T-helper 2 cell (primary cell): ENCODE measurements around the gene KDELR1.

Experiments
- DNase-seq, 5 experiments: peaks; one replicate each; pipeline versions ENCODE4 v3.0.0 to v3.0.0-alpha.2; 2012 to 2022

The KDELR1 gene

DNA sequence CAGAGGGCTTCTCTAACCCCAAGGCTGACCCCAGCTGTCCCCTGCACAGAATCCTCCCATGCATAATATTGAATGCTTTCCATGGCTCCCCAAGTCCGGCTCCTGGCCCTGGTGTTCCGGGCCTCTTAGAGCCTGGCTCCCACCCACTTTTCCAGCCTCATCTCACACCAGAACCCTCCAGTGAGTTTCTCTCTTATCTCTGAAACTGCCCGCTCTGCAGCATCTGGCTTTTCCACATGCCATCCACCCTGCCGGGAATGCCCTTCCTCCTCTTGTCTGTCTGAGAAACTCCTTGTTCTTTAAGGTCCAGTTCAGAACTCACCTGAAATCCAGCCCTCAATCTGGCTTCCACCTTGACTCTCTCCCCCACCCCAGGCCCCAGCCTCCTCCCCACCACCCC is 20.4 kb downstream of the KDELR1 start:
- no peak for DNase-seq

DNA sequence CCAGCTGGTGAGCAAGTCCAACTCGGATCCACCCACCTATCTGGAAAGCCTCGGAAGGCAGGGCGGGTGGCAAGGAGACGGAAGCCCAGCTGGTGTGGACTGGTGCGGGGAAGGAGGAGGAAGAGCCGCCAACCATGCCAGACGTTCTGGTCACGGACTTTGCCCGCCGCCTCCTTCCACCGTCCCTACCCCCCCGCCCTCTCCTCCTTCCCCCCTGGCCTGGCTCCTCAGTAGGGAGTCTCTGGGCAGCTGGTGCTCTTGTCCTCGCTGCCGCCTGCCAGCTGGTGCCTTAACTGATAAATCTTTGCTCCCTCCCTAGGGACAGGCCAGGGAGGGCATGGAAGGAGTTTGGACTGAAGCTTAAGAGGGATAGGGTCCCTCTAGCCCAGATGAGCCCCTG is 22.4 kb downstream of the KDELR1 start:
- DNase-seq: no peak

DNA sequence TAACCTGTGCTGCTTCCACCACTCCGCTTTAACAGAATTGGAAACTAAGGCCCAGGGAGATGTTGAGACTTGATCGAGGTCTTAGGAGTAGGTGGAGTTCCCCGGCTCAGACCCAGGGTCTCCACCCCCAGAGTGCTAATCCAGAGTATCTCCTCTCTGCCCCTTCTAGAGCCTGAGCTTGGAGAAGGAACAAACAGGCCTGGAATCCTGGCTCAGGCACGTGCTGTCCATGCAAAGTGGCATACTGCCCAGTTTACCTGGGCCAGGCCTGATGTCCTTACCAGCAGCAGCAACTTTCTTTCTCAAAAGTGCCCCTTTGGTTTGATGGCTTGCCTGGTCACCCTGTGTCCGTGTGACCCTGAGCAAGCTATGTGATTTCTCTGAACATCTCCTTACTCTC is 23.5 kb downstream of the KDELR1 start:
- DNase-seq: no peak

DNA sequence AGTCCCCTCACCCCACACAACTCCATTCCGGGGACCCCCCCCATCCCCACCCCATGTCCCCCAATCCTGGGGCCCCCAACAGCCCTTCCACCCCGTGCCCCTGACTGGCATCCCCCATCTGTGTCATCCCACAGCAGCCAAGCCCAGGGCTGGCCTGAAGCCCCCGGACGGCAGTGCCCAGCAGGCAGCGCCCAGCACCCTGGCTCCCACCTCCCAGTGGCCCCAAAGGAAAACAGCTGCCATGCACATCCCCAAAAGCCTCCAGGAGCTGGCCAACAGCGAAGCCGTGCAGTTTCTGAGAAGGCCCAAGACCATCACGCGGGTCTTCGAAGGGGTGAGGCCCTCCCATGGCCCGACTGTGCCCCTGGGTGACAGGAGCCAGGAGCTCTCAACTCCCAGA is 25.7 kb downstream of the KDELR1 start:
- no peak for DNase-seq

- DNase-seq: no peak
Observed at GRCh38 chr19:48364598-48365348, 26.6 kb downstream of the KDELR1 start.

DNA sequence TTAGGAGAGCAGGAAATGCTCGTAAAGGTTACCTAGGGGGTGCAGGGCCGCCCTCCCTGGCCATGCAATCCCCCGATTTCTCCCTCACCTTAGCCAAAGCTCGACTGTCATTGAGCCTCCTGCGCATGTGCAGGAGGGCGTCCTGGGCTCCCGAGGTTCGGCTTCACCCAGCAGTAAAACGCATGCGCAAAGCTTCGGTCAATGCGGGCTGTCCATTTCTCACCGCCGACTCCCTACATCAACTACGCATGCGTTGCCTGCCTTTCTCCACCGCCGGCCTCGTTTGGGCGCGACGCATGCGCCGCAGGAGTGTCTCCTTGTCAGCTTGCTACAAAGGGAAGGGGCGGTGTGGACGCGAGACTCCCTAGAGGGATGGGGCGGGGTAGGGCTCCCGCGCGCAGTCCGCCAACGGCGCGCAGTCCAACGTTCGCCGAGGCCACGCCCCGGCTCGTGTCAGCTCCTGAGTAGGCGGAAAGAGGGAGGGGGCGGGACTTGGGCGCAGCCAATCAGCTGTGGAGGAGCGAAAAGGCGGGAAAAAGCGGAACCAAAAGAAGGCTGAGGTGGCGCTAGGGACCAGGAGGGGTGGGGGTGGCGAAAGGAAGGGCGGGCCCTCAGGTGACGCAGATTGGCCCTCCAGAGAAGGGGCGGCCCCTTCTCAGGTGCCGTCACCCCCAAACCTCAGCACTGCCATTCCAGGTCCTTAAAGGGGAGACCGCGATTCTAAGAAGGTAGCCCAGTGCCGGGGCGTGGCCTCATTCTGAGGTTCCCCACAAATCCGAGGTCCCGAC is 27.3 kb downstream of the KDELR1 start, which contains the start of the genes SYNGR4 and TMEM143:
SYNGR4 (plus strand) TSS at position 558 of the 788 bp plus-strand sequence. CDS start 1,476 bp downstream, outside the sequence.
TMEM143 (minus strand) TSS at position 131 of the 788 bp plus-strand sequence; CDS start at position 111, 20 bp downstream.
- peak; percentile 93 to 100 (median 99) for DNase-seq

GRCh38 chr19:48363500-48363809 is 27.9 kb downstream of the KDELR1 start:
- DNase-seq: peak in 2 of 5 experiments; percentile 9 to 17

DNA sequence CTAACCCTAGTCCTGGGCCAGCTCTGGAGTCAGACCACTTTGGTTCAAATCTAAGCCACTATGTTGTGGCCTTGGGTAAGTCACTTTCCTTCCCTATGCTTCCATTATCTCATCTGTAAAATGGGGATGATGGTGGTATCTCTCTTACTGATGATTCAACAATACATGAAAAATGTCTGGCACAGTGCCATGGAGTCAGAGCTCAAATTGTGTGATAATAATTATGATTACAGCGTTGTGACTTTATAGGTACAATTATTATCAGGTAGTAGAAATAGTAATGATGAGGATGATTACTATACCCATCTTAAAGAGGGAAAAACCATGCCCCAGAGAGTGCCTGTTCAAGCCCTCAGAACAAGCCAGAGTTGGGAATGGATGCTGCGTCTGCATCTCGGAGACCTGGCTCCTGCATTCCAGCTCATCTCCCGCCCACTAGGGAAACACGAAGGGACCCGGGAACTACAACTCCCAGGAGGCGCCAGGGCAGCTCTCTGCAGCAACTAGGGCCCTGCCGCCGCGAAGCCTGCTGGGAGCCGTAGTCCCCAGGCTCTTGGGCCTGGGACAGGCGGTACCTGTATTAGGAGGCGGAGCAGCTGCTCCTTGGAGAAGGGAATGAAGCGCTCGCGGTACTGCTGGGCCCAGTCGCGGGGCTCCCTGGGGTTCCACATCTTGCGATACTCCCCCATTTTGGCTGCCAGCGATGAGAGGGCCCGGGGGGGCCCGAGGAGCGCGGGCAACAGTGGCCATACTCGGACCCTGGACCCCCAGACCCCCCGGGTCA is 28.4 kb downstream of the KDELR1 start:
- DNase-seq: peak; percentile 77 to 95 (median 83)

DNA sequence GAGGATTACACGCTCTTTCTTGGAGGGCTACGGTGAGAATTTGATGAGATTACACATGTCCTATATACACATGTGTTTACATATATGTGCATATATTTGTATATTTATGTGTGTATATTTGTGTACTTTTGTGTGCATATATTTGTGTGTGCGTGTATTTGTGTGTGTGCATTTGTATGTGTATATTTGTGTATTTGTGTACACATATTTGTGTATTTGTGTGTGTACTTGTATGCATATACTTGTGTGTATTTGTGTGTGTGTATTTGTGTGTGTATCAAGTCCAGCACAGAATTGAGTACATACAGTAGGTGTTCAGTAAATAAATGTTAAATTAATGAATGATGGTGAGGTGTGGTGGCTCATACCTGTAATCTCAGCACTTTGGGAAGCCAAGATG is 29.4 kb downstream of the KDELR1 start:
- no peak for DNase-seq

DNA sequence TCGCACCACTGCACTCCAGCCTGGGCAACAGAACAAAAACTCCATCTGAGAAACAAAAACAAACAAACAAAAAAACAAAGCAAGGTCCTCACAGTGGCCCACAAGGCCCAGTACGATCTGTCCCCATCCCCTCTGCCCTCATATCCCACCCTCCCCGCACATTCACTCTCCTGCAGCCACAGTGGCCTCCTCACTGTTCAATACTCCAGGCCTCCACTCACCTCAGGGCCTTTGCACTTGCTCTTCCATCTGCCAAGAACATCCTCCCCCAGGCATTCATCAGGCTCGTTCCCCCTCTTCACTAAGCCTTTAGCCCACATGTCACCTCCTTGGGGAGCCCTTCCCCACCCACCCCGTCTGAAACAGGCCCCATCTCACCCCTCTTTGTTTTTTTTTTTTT is 32.2 kb downstream of the KDELR1 start:
- DNase-seq: no peak

DNA sequence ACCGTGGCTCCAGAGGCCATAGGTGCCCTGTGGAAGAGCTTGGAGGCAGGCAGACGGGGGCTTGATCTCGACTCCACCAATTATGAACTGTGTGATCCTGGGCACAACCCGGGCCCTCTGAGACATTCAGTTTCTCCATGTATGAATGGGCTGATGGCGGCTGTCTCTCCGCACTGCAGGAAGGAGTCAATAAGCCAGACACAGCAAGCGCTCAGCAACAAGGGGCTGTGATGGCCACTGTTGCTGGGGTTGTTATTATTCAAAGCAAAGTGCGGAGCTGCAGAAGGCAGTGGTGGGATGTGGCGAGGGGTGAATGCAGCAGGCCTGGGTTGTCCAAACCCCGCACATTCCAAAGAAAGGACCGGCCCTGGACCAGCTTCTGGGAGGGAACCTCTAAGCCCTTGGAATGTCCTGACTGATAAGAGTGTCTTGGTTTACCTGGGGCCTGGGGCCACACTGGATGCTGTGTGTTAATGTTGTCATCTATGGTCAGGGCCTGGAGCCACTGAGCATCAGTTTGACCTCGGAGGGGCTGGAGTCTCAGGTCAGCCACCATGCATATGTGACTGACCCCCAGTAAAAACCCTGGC is 35.9 kb downstream of the KDELR1 start:
- no peak for DNase-seq

DNA sequence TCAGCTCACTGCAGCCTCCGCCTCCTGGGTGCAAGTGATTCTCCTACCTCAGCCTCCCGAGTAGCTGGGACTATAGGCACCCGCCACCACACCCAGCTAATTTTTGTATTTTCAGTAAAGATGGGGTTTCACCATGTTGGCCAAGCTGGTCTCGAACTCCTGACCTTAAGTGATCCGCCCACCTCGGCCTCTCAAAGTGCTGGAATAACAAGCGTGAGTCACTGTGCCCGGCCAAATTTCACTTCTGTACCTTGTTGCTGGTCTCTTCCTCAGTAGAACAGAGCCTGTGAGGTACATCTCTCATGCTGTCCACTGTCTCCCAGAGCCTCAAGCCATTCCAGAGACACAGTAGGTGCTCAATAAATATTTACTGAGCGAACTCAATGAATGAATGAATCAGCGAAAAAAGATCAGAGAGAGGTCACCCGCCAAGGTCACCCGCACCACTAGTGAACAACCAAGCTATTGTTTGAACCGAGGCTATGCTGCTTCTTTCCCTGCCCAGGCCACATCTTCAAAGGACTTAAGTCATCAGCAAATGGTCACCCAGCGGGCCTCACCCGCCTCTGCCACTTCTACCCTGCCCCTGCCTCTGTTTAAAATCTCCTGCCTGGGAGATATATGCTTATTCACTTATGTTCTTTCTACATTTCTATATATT is 36.9 kb downstream of the KDELR1 start:
- DNase-seq: no peak

DNA sequence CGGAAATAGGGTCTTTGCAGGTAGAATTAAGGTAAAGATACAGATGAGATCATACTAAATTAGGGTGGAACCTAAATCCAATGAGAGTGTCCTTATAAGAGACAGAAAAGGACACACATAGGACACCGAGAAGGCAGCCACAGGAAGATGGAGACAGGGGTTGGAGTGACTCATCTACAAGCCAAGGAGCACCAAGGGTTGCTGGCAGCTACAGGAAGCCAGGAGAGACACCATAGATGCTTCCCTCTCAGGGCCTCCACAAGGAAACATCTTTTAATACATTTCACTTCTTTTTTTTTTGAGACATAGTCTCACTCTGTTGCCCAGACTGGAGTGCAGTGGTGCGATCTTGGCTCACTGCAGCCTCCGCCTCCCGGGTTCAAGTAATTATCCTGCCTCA is 37.7 kb downstream of the KDELR1 start:
- no peak for DNase-seq

GRCh38 chr19:48351341-48351752 is 40.0 kb downstream of the KDELR1 start:
- DNase-seq: peak; percentile 36 to 82 (median 68)

DNA sequence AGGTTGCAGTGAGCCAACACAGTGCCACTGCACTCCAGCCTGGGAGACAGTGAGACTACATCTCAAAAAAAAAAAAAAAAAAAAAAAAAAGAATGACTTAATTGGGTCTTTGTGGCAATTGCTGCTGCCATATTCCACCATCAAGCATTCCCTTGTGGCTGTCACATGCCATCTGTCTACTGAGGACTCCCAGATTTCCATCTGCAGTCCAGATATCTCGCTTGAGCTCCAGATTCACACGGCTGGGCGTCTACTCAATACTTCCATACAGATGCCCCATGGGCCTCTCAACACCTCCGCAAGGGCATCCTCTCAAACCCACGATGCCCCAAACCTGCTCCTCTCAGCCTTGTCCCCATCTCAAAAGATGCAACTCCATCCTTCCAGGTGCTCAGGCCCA is 40.5 kb downstream of the KDELR1 start:
- no peak for DNase-seq

DNA sequence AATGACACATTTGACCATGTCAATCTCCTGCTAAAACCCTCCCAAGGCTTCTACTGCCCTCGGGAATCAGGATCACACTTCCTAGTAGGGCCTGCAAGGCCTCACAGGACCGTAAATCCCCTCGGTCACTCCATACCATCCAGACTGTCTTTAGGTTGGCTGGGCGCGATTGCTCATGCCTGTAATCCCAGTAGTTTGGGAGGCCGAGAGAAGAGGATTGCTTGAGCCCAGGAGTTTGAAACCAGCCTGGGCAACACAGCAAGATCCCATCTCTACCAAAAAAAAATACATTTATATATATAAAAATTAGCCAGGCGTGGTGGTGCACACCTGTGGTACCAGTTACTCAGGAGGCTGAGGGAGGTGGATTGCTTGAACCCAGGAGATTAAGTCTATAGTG is 42.6 kb downstream of the KDELR1 start:
- DNase-seq: no peak

DNA sequence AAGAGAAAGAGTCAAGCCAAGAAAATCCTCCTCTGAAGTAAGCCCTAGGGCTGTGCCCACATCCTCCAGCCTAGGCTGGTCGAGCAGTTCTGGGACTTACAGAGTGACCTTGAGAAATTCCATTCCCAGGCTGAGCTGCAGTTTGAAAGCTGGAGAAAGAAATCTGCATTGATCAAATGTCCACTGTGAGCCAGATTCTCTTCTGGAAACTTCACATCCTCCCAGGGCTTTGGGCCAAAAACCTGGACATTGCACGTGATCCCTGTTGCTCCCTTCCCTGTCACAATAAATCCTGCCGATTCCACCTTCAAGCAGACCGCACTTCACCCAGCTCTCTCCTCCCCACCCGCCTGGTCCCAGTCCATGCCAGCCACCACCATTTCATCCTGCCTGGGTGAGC is 43.3 kb downstream of the KDELR1 start:
- DNase-seq: no peak

- DNase-seq: no peak
Observed at GRCh38 chr19:48346191-48346590, 45.2 kb downstream of the KDELR1 start.

GRCh38 chr19:48344892-48345291 is 46.5 kb downstream of the KDELR1 start:
- no peak for DNase-seq

DNA sequence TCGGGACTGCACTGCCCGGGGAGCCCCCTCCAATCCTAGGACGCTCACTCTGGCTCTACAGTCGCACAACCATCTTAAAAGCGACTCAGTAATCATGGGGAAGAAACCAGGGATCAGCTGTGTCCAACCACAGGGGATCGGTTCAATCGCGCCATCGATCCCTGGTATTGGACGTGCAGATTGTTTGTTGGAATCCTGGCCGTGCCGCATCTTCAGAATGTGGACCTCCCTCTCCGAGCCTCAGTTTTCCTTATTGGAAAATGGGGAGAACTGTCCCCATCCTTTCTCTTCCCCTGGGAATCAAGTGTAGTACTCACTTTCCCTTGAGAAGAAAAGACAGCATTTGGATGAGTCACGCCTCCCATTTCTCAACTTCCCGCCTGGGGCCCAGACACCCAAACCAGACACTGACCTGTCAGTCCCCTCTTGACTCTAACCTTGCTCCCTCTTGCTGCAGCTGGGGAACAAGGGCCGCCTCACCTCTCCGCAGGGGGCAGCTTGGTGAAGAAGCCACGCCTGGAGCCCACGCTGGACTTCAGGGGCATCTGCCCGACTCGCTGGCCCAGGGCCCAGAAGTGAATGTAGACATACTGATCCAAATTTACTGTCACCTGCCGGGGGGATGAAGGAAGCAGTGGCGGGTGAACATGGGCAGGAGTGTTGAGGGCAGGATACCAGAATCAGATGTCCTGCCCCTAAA is 48.4 kb downstream of the KDELR1 start:
- DNase-seq: no peak

- DNase-seq: no peak
Observed at GRCh38 chr19:48342414-48342738, 49.0 kb downstream of the KDELR1 start.
